Skin epidermis (tissue), 12 donors: Measurements from ENCODE around the gene SIRPA.

Source experiments
- H3K27ac ChIP-seq, 21 experiments: fragments of 200-600 bp; sonication (generic) in 11 of 21; one replicate each; pipeline ENCODE4 v1.5.0; 2020; ENCODE audit warnings: mild to moderate bottlenecking in 3 of 21, inconsistent platforms in 2 of 21, moderate library complexity in 2 of 21
- H3K4me3 ChIP-seq, 7 experiments: fragments of 200-600 bp; sonication (generic) in 2 of 7; one replicate each; pipeline ENCODE4 v1.5.0; 2020; ENCODE audit warnings: inconsistent platforms in 2 of 7, mild to moderate bottlenecking in 2 of 7, moderate library complexity in 1 of 7

Gene SIRPA

DNA sequence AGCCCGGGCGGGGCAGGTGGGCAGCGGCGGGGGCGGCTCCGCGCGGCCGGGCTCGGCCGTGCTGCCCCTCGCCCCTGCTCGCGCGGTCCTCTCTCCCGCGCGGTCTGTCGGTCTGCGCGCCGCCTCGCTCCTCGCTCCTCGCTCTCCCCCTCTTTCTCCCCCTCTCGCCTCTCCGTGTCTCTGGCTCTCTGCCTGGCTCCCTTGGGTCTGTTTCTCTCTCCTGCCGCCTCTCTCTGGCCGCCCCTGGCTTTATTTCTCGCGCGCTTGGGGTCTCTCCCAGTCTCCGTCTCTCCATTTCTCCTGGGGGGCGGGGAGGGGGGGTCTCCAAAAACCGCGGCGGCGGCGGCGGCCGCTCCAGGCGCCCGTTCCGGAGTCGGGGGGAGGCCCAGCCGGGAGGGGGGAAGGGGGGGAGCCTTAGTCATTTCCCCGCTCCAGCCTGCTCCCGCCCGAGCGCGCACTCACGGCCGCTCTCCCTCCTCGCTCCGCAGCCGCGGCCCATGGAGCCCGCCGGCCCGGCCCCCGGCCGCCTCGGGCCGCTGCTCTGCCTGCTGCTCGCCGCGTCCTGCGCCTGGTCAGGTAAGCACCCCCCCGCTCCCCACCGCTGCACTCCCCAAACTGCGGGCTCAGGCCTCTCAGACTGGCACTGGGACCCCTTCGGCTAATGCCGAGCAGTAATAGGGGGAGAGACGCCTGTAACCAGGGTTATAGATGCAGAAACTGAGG, at the start of gene SIRPA:
SIRPA (plus strand) TSS at position 457 of the 723 bp plus-strand sequence; CDS start at position 498, 41 bp downstream.
- Histone ChIP-seq H3K27ac (peak within 1 kb of the TSS; percentile 80 to 95 (median 89)), H3K4me3 (peak within 1 kb of the TSS; percentile 37 to 77 (median 59))

DNA sequence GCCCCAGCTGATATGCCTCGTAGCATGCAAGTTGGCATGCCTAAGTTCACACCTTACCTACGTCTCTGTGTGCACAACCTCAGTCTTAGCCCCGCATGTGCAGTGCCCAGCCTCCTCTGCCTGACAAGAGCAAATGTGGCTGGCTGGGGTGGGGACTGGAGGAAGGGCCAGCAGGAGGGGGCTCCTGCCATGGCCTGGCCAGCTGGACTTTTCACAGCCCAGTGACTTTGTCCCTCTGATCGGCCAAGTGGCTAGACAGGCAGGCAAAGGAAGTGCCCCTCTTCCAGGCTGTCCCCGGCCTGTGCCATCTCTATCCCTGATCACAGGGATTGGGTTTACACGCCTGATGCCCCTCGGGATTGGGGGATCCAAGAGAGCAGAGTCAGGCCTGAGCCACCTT, 49.5 kb upstream of the SIRPA start:
- no peak overlapping the region for H3K27ac ChIP-seq
- H3K4me3 ChIP-seq, result no peak overlapping the region

DNA sequence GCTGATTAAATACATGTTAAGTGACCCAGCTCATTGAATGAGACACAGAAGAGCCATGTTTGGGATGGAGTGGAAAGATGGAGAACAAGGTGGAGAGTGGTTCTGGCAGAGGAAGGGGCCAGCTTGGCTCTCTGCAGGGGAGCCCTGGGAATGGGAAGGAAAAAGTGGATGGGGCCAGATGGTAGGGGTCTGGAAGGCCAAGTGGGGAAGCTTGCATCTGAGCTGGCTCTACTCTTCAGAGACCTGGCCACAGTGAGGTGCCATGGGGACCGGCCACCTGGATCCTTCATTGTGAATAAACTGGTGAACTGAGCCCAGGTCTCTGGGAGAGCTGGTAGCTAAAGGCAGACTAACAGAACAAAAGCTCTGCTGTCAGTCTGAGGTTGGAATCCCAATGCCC, 48.9 kb upstream of the SIRPA start:
- Histone ChIP-seq H3K27ac (no peak overlapping the region), H3K4me3 (no peak overlapping the region)

DNA sequence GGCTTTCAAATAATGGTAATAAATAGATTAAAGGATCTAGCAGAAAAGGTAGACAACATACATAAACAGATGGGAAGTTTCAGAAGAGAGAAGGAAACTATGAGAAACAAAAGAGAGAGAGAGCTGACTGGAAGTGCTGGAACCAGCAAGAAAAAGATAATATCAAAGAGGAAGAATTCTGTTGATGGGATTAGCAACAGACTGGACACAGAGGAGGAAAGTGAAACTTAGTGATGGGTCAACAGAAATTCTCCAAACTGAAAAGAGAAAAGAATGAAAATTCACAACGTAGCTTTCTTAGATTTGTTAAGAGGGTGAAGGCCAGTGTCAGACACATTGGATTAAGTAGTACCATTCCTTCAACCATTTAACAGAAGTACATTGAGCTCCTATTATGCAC, 48.3 kb upstream of the SIRPA start:
- Histone ChIP-seq H3K4me3 (no peak overlapping the region), H3K27ac (no peak overlapping the region)

DNA sequence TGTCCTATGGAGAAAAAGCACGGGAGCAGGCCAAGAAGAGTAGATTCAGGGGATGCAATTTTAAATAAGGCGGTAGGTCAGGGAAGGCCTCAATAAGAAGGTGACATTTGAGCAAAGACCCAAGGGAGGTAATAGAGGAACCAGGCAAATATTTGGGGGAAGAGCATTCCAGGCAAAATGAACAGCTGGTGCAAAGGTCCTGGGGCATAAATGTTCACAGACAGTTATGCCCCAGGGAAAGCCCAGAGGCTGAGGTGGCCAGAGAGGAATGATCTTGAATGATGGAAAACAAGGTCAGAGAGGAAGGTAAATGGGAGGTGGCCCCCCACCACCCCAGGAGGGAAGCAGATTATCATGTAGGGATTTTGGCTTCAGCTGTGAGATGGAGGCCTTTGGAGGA, 47.4 kb upstream of the SIRPA start:
- Histone ChIP-seq H3K27ac (no peak overlapping the region), H3K4me3 (no peak overlapping the region)

DNA sequence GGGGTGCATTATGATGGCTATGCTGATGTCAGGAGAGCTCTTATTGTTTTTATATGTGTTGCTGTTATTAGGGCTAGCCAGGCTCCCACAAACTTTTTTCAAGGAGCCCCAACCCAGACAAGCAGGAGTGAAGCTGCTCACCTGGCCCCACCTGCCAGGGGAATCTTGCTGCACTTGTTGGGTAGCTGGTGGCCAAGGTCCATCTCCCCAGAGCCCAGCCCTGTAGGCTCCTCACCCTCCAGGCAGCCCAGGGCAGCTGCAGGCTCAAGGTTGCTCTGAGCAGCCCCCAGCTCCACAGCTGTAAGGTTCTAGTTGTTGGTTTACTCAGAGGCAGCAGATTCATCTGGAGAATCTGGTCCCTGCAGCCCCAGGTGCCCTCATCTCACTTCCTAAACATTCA, 46.8 kb upstream of the SIRPA start:
- H3K27ac ChIP-seq, result no peak overlapping the region

DNA sequence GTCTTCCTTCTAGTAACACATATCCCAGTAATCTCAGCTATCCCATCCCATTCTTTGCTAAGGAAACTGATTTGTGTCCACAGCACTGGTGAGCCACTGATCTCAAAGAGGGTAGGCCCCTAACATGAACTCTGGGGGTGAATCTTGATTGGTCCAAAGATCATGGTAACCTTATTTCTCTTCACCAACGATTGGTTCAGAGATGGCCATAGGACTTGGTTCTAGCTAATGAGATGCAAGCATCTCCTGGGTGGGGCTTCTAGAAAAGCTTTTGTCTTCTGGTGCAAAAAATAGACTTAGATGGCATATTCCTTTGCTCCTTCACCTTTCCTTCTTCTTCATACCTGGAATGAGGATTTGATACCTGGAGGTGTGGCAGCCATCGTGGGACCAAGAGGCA, 43.8 kb upstream of the SIRPA start:
- Histone ChIP-seq H3K4me3 (no peak overlapping the region), H3K27ac (peak overlapping the region in 2 of 21 experiments; percentile 10 to 26)

More for the DNA sequence above, 46.8 kb upstream of the SIRPA start:
- H3K4me3 ChIP-seq, result no peak overlapping the region

DNA sequence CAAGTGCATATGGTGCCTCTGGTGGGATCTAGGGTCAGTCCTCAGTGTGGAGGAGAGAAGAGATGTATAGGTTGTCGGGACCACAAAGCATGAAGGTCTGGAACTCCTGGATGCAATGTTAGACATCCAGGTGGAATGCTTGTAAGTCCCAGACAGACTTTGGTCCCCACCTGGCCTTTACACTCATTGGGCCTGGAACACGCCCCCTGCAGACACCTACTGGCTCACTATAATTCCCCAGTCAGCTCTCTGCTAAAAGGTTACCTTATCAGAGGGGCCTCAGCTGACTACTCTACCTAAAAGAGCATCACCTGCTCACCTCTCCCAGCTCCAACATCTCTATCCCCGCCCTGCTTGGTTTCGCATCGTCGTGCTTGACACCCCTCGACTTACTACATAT, 41.7 kb upstream of the SIRPA start:
- no peak overlapping the region for H3K27ac ChIP-seq
- H3K4me3 ChIP-seq, result no peak overlapping the region

DNA sequence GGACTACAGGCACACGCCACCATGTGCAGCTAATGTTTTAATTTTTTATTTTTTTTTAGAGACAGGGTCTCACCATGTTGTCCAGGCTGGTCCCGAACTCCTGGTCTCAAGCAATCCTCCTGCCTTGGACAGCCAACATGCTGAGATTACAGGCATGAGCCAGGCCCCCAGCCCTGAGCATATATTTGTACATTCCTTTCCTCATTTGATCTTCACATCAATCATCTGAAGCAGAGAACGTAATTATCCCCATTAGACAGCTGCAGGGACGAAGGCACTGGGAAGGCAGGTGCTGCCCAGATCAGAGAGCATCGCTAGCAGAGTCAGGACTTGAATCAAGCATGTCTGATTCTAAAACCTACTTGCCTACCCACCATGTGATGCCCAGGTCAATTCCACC, 41.0 kb upstream of the SIRPA start:
- H3K4me3 ChIP-seq, result no peak overlapping the region
- H3K27ac ChIP-seq, result no peak overlapping the region

DNA sequence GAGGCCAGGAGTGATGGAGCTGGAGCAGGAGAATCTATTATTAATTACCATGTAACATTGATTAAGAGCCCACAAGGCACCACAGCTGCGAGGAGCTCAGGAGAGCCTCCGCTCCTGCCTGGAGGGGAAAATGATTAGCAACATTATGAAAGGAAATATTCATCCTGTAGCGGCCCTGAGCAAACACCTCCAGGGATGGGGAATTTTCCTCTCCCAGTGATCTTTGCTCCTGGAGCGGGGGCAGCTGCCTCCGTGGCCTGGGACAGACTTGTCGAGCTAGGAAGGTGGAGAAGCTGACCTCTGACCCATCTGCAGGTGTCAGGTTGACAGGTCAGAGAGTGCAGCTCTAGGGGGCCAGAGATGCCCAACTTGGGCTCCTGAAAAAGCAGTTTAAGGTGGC, 40.1 kb upstream of the SIRPA start:
- H3K27ac ChIP-seq, result no peak overlapping the region

DNA sequence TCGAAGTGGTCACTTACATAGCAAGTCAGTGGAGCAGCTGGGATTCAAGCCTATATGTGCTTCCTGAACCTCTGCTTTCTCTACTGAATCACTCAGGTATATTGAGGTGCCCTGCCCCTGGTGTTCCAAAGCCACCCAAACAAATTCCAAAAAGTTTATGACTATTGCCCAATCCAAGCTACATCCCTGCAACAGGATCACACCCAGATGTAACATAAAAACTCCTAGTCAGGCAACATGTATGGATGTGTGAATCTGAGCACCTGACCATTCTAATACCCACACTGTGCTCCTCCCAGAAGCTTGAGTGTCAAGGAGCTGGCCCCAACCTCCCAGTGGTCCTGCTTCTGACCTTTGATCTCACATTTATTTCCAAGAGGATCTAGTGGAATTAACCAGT, 39.5 kb upstream of the SIRPA start:
- Histone ChIP-seq H3K27ac (no peak overlapping the region), H3K4me3 (no peak overlapping the region)

More for the DNA sequence above, 40.1 kb upstream of the SIRPA start:
- no peak overlapping the region for H3K4me3 ChIP-seq

DNA sequence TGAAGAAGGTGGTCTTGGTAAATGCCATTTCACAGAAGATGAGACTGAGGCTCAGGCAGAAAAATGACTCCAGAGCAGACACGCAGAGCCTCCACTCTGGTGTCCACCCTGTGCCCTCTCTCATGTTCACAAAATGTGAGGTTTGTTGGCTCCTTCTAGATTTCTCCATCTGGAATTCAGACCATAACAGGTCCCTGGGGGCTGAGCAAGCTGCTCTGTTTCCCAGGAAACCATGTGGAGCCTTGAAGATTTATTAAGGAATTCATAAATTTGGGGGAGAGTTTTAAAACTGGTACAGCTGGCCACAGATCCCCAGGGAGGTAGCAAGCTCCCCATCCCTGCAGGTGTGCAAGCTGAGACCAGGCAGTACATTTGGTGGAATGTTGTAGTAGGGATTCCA, 38.8 kb upstream of the SIRPA start:
- H3K4me3 ChIP-seq, result no peak overlapping the region

DNA sequence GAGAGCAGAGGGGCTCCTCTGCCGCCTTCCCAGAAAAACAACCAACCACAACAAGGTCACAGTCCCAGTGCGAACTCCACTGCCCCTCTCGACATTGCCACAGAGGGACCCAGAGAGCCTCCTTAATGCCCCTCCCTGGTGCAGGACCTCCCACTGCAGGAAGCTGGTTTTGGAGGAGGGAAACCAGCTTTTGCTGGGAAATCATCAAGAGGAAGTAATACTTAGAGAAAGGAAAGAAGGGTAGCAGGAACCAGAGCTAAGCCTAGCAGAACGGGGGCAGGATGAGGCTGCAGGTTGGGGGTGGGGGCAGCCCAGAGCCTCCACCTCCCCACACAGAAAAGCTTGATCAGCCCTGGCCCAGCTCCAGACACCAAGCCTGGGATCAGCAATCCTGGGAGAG, 37.7 kb upstream of the SIRPA start:
- H3K4me3 ChIP-seq, result no peak overlapping the region
- H3K27ac ChIP-seq, result no peak overlapping the region

More for the DNA sequence above, 38.8 kb upstream of the SIRPA start:
- H3K27ac ChIP-seq, result no peak overlapping the region

DNA sequence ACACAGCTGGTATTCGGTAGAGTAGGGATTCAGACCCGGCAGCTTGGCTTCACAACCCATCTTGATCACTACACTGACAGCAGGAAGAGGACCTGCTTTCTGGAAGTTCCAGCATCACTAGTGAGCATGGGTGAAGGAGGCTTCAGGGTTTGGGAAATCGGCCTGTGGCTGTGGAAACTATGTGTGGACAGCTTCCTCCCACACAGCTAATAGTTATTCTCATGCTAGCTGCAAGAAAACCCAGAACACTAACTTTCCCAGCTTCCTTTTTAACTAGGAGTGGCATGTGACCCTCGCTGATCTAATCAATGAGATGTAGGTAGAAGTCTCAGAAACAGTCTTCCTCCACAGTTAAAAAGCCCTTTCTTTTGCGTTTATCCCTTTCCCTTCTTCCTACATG, 36.3 kb upstream of the SIRPA start:
- Histone ChIP-seq H3K27ac (no peak overlapping the region), H3K4me3 (no peak overlapping the region)

DNA sequence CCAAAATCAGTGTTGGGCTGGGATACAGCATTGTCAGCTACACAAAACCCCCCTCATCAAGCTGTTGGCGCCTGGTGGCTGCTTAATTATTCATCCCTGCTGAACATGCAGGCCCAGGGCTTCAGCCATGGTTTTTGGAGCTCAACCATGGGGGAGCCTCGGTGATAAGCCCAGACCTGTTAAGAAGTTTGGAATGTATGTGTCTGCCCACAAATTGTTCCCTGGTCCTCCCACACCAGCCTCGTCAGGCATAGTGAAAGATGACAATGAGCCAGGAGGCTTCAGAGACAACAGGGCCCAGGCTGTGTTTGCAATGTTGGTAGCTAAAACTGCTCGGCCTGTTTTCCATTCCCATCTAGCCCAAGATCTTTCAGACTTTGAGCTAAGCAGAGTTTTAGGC, 34.8 kb upstream of the SIRPA start:
- Histone ChIP-seq H3K27ac (peak overlapping the region in 7 of 21 experiments; percentile 0 to 52 (median 33)), H3K4me3 (no peak overlapping the region)

DNA sequence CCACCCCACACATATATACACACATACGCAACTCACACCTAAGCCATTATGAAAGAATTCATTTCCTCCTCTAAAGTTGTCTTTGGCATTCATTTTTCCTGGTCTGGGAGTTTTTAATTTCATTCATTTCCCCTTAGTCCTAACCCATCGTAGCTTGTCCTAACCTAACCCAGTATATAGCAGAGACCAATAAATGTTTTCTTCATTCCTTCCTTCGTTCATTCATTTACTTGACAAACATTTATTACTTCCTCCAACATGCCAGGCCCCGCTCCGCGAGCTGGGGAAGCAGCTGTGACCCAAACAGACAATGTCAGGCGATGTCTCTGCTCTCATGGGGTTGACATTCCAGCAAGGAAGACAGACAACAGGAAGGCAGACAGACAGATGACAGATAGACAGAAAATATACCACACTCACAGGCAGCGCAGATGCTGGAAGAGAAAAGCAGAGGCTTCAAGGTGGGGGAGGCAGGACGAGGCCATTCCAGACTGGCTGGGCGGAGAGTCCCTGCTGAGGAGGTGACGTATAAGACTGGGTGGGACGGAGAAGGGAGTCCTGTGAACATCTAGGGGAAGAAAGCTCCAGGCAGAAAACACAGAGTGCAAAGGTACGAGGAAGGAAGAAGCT, 33.7 kb upstream of the SIRPA start:
- Histone ChIP-seq H3K4me3 (no peak overlapping the region), H3K27ac (peak overlapping the region in 4 of 21 experiments; percentile 6 to 52 (median 33))

DNA sequence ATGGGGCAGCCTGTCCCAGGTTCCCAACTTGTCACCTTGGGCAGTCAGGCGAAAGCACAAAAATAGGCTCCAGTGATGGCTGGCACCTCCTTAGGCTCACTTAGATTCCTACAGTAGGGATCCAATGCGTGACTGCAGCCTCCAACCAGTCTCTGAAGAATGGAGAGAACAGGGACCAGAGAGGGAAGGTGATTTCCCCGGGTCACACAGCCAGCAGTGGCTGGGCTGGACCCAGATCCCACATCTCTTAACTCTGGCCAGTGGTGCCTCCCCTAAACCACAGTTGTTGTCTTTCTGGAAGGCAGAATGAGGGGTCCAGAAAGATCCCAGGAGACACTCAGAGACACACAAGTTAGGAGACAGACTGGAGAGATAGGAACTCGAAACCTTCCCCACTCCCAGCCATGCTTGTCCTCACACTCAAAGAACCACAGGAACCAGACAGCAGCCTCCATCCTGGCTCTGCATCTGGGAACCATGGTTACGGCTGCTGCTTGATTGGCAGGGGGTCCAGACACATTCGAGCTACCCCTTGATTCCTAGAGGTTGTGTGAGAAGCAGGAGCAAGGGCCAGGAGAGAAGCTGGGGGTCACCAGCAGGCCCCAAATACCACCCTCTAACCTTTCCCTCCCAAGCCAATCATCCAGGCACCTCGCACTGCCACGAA, 33.1 kb upstream of the SIRPA start:
- peak overlapping the region in 3 of 21 experiments; percentile 6 to 52 (median 39) for H3K27ac ChIP-seq
- H3K4me3 ChIP-seq, result no peak overlapping the region

DNA sequence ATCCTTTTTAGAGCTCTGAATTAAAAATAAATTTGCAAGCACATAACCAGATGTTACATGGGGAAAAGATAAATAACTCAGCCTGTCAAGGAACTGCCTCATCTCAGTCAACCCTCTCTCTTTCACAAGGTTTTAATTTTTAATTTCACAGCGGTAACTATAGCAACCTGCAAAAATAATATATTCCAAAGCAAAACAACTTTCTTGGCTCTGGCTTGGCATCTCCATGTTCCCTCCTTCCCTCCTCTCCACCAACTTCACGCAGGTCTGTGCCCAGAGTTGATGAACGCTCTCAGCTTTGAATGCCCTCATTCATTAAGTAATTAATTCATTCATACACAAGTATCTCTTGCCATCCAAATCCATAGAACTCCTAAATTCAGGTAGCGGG, 32.5 kb upstream of the SIRPA start:
- Histone ChIP-seq H3K27ac (no peak overlapping the region), H3K4me3 (no peak overlapping the region)

DNA sequence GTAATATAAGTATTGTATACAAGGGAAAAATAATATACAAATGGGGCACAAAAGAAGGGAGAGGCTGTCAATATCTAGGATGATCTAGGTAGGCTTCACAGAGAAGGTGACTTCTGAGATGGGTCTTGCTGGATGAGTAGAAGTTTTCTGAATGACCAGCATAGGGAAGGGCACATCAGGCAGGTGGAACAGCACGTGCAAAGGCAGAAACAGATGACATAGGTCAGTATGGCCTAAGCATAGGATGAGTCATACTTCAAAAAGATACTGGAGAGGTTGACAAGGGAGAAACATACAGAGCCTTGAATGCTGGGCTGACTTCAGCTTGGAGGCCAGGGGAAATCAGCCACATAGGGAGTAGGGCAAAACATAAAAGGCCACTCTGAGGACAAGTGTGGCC, 31.9 kb upstream of the SIRPA start:
- Histone ChIP-seq H3K27ac (no peak overlapping the region), H3K4me3 (no peak overlapping the region)

DNA sequence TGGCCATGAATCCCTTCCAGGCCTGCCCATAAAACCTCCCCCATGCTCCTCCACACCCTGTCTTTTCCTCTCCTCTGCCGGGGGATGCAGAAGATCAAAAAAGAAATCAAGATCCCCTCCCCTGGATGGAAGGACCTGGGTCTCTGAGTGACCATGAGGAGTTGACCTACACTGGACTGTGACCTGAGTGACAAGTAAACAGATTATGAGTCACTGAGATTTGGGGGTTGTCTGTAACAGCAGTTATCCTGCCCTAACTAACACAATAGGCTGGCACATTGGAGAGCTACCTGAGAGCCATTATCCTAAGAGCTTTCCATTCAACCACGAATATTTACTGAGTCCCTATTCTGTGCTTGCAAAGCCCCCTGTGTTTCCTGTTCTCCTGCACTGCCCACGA, 28.4 kb upstream of the SIRPA start:
- no peak overlapping the region for H3K27ac ChIP-seq
- H3K4me3 ChIP-seq, result no peak overlapping the region
